Measurements from ENCODE around the gene PDXP.

Gene PDXP

DNA sequence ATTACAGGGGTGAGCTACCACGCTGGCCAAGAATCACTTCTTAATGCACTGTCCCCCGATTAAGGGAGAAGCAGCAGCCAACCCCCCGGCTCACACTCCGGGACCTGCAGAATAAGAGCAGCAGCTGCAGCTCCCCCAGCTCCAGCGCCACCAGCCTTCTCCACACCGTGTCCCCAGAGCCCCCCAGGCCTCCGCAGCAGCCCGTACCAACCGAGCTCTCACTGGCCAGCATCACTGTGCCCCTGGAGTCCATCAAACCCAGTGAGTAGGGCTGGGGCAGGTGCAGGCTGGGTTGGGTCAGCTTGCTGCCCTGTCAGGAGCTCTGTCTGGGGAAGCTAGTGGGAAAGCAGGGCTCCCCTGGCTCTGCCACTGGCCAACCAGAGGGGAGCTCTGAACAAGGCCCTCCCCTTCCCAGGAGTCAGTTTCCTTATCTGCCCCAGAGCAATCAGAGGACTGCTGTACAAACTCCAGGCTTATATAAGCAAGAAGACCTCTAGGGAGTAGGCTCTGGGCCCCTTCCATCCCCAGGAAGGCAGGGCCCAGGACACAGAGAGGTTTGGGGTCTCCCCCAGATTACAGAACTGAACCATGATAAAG is 27.6 kb upstream of the PDXP start:
- Histone ChIP-seq H3K27me3 (ENCODE audit: control insufficient read depth, insufficient read depth, low read length) (no peaks in the 10 kb centered on the region), H3K9me3 (replicated peaks; ENCODE audit: low read length) (no peaks in the 10 kb centered on the region), H3K9ac (ENCODE audit: low read depth, low read length) (no peak overlapping the region), H3K4me1 (ENCODE audit: control insufficient read depth, insufficient read depth, low read length) (peaks cover 25% of the 10 kb centered on the region), H3K4me3 (ENCODE audit: low read length) (no peak overlapping the region), H3K36me3 (ENCODE audit: insufficient read depth, low read length) (peaks cover 6% of the 10 kb centered on the region), H3K4me2 (ENCODE audit: low read length) (no peak overlapping the region)

DNA sequence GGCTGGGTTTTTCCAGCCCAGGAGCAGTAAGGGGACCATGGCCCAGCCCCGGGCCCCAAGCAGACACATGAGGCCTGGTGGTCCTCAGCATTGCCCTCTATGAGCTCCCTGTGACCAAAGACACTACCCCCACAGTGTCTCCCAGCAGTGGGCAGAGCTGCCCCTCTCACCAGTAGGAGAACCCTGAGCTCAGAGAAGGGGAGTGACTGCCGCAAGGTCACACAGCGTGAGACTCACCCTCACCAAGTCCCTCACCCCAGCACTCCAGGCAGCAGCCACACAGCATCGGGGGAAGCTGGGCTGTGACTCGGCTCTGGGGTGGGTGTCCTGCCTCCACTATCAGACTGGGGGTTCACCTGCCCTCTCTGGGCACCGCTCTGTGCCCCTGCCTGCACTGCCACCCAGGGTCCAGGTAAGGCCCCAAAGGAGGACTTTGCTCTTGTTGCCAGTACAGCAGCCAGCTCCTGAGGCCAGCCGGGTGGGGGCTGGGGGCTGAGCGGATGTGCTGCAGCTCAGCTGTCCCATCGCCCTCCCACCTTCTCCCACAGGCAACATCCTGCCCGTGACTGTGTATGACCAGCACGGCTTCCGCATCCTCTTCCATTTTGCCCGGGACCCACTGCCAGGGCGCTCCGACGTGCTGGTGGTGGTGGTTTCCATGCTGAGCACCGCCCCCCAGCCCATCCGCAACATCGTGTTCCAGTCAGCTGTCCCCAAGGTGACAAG is 26.9 kb upstream of the PDXP start:
- Histone ChIP-seq H3K9ac (ENCODE audit: low read depth, low read length) (no peak overlapping the region), H3K4me3 (ENCODE audit: low read length) (no peak overlapping the region), H3K27me3 (ENCODE audit: control insufficient read depth, insufficient read depth, low read length) (no peaks in the 10 kb centered on the region), H3K4me1 (ENCODE audit: control insufficient read depth, insufficient read depth, low read length) (peaks cover 30% of the 10 kb centered on the region), H3K4me2 (ENCODE audit: low read length) (no peak overlapping the region), H3K36me3 (ENCODE audit: insufficient read depth, low read length) (peaks cover 5% of the 10 kb centered on the region), H3K9me3 (replicated peaks; ENCODE audit: low read length) (no peaks in the 10 kb centered on the region)

DNA sequence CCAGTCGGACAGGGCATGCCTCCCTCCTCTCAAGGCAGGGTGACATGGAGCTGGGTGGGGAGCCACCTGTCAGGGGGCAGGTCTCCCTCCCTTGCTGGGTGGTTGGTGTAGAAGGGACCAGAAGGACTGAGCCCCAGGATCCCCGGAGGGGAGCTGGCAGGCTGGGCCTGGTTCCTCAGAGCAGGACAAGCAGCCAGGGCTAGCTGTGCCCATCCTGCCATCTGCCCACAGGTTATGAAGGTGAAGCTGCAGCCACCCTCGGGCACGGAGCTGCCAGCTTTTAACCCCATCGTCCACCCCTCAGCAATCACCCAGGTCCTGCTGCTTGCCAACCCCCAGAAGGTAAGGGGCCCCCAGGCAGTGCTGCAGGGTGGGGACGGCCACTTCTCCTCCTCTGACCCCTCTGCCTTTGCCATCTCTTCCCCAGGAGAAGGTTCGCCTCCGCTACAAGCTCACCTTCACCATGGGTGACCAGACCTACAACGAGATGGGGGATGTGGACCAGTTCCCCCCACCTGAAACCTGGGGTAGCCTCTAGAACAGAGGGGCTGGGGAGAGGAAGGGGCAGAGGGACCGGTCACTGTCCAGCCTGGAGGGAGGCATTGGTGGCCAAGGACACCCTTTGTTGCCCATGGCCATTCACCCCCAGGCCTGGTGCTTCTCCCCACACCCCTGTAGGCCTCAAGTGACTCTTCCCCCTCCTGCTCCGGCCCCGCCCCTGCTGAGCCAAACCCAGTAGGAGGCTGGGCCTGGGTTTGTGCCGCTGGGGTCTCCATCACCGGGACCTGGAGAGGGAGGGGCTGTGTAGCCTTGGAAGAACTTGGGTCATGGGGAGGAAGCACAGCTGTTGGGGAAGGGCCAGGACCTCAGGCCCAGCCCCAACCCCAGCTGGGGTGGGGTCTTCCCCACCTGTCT is 26.1 kb upstream of the PDXP start:
- Histone ChIP-seq H3K9ac (ENCODE audit: low read depth, low read length) (peak overlapping the region; percentile 48), H3K9me3 (replicated peaks; ENCODE audit: low read length) (no peaks in the 10 kb centered on the region), H3K27me3 (ENCODE audit: control insufficient read depth, insufficient read depth, low read length) (no peaks in the 10 kb centered on the region), H3K4me1 (ENCODE audit: control insufficient read depth, insufficient read depth, low read length) (peaks cover 38% of the 10 kb centered on the region), H3K4me3 (ENCODE audit: low read length) (no peak overlapping the region), H3K36me3 (ENCODE audit: insufficient read depth, low read length) (peaks cover 2% of the 10 kb centered on the region), H3K4me2 (ENCODE audit: low read length) (no peak overlapping the region)

DNA sequence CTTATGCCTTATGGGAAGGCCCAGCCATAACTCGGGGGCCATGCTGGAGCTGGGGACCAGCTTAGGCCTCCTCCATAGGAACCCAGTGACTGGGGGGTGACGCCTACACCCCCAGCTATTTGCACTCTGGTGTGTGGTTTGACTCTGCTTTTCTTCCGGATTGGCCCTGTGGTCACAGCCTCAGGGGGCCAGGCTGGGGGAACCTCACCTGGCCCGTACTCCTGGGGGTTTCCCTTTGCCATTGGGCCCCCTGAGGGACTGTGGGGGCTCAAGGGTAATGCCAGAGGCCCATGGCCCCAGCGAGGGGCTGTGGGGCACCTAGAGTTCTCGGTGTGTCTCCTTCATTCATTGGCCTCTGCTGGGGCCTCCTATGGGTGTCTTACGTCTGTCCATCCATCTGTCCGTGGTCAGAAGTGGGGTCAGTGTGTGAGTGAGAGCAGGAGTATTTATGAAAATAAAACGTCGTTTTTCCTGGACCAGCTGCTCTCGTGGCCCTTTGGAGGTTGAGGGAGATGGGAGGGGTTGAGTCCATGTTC is 25.4 kb upstream of the PDXP start:
- Histone ChIP-seq H3K36me3 (ENCODE audit: insufficient read depth, low read length) (no peaks in the 10 kb centered on the region), H3K9me3 (replicated peaks; ENCODE audit: low read length) (no peaks in the 10 kb centered on the region), H3K4me1 (ENCODE audit: control insufficient read depth, insufficient read depth, low read length) (peaks cover 38% of the 10 kb centered on the region), H3K9ac (ENCODE audit: low read depth, low read length) (peak overlapping the region; percentile 48), H3K4me2 (ENCODE audit: low read length) (peak overlapping the region; percentile 72), H3K4me3 (ENCODE audit: low read length) (no peak overlapping the region), H3K27me3 (ENCODE audit: control insufficient read depth, insufficient read depth, low read length) (no peaks in the 10 kb centered on the region)

DNA sequence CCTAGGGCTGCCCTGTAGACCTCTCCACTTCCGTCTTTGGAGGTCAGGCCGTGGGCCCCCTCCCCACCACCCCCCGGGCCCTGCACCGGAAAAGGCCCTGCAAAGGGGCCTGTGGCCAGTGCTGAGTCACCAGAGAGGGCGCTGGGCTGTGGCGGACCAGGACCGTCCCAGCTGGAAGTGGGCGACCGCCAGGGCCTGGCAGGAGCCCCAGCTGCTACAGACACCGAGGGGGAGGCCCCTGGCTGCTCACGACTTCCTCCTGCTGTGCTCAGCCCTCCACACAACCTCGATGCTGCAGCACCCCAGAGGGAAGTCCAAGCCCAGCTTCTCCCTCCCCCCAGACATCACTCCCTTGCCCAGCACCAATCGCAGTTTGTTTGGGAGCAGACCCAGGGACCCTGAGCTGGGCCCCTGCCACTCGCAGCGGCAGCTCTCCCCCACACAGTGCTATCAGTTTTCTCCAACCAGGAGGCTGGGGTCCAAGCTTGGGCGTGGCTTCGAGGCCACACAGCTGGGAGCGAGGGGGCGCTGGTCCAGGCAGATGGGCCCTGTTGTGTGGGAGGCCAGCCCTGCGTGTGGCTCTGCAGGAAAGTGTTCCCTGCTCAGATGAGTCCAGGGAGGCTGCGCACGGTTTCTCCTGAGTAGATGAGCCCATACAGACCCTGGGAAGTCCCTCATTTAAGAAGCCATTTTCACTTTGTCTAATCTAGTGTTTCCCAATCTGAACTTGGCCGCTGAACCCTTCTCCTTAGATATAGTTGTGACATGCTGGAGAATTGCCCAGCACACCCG is 24.7 kb upstream of the PDXP start:
- Histone ChIP-seq H3K27me3 (ENCODE audit: control insufficient read depth, insufficient read depth, low read length) (no peaks in the 10 kb centered on the region), H3K9ac (ENCODE audit: low read depth, low read length) (peak overlapping the region; percentile 51), H3K4me1 (ENCODE audit: control insufficient read depth, insufficient read depth, low read length) (peaks cover 38% of the 10 kb centered on the region)

DNA sequence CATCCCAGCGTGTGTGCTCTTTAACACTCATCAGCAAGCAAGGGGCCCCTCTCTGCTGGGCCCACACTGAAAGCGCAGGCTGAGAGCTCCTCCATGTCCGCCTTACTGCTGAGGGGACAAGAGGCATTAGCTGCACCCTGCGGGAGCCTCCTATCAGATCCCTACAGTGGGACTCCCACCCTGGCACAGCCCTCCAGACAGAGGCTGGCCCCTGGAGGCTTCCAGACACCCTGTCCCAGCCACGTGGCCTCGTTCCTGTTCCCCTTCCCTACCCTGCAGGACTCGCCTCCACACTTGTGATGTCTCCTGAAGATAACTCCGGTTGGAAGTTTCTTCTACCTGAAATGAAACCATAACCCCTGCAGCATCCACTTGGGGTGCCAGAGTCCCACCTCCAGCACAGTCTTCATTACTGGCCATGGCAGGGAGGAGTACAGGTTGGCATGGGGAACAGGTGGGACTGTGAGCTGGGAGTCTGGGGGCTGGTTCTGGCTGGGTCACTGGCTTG is 24.1 kb upstream of the PDXP start:
- H3K4me1 ChIP-seq (ENCODE audit: control insufficient read depth, insufficient read depth, low read length), result peaks cover 40% of the 10 kb centered on the region
- H3K27me3 ChIP-seq (ENCODE audit: control insufficient read depth, insufficient read depth, low read length), result no peaks in the 10 kb centered on the region
- peak overlapping the region; percentile 51 for H3K9ac ChIP-seq (ENCODE audit: low read depth, low read length)
- no peaks in the 10 kb centered on the region for H3K9me3 ChIP-seq (replicated peaks; ENCODE audit: low read length)
- peak overlapping the region; percentile 33 for H3K4me3 ChIP-seq (ENCODE audit: low read length)
- H3K36me3 ChIP-seq (ENCODE audit: insufficient read depth, low read length), result no peaks in the 10 kb centered on the region
- peak overlapping the region; percentile 72 for H3K4me2 ChIP-seq (ENCODE audit: low read length)

More for the DNA sequence above, 24.7 kb upstream of the PDXP start:
- peak overlapping the region; percentile 72 for H3K4me2 ChIP-seq (ENCODE audit: low read length)
- H3K36me3 ChIP-seq (ENCODE audit: insufficient read depth, low read length), result no peaks in the 10 kb centered on the region
- H3K4me3 ChIP-seq (ENCODE audit: low read length), result peak overlapping the region; percentile 33
- H3K9me3 ChIP-seq (replicated peaks; ENCODE audit: low read length), result no peaks in the 10 kb centered on the region

DNA sequence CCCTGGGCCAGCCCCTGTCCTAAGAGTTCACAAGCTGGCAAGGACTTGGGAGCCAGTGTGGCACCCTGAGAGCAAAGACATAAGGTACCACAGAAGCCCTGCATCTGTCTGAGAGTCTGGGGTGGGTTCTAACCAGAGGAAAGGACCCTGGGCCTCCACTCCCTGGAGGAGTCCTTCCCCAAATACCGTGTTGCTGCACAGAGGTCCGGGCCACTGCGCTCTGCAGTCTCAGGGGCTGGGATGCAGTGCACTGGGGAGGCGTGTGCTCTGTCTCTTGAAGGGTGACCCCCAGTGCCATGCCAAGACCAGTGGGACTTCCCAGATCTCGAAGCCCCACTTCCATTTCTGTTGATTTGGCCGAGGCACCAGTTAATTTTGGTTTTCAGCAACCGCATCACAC is 23.4 kb upstream of the PDXP start:
- Histone ChIP-seq H3K9me3 (replicated peaks; ENCODE audit: low read length) (no peaks in the 10 kb centered on the region), H3K4me3 (ENCODE audit: low read length) (no peak overlapping the region), H3K4me1 (ENCODE audit: control insufficient read depth, insufficient read depth, low read length) (peaks cover 42% of the 10 kb centered on the region), H3K27me3 (ENCODE audit: control insufficient read depth, insufficient read depth, low read length) (no peaks in the 10 kb centered on the region), H3K4me2 (ENCODE audit: low read length) (no peak overlapping the region), H3K9ac (ENCODE audit: low read depth, low read length) (no peak overlapping the region), H3K36me3 (ENCODE audit: insufficient read depth, low read length) (no peaks in the 10 kb centered on the region)

DNA sequence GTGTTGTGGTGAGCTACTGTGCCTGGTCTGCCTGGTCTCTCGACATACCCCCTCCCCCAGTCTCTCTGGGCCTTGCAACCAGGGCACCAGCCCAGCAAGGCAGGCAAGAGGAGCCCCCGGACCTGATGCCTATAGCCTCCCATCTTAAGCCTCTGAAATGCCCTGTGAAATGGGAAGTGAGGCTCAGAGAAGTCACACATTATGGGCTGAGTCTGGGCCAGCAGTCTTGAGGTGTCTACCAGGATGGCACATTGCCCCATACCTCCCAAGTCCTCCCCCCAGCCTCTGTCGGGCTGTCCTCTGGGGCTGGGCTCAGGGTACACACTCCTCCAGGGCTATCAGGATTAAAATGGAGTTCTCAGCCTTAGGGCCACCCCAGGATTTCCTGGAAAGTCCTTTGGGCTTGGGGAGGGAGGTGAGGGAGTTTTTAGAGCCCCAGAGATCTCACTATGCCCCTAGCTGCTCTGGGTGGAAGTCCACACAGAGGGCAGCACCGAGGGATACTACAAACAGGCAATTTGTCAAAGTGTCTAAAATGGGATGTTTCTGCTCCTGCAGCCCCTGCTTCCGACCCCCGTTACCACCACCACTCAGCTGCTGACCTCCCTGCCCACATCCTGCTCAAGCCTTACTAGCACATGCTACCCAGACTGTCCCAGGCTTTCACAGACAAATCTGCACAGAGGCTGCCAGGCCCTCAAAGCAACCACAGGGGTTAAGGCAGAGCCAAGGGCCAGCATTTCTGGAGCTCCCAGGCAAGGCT is 22.2 kb upstream of the PDXP start:
- Histone ChIP-seq H3K27me3 (ENCODE audit: control insufficient read depth, insufficient read depth, low read length) (no peaks in the 10 kb centered on the region), H3K9ac (ENCODE audit: low read depth, low read length) (no peak overlapping the region), H3K4me1 (ENCODE audit: control insufficient read depth, insufficient read depth, low read length) (peaks cover 47% of the 10 kb centered on the region), H3K36me3 (ENCODE audit: insufficient read depth, low read length) (no peaks in the 10 kb centered on the region), H3K4me3 (ENCODE audit: low read length) (no peak overlapping the region), H3K9me3 (replicated peaks; ENCODE audit: low read length) (no peaks in the 10 kb centered on the region), H3K4me2 (ENCODE audit: low read length) (peak overlapping the region; percentile 3)

DNA sequence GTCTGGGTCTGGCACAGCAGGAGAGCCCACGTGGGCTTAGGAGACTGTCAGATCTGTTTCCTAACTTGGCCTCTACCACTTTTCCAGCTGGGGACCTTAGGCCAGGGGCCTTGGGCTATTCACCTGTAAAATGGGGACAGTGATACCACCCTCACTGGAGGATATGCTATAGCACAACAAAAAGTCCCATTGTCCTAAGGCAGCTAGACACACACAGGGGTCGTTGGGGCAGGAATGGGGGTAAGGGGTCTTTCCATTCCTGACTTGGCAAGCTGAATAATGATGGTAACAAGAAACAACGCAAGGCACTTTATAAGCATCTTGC is 21.6 kb upstream of the PDXP start:
- H3K9me3 ChIP-seq (replicated peaks; ENCODE audit: low read length), result no peaks in the 10 kb centered on the region
- H3K4me2 ChIP-seq (ENCODE audit: low read length), result peak overlapping the region; percentile 3
- no peaks in the 10 kb centered on the region for H3K36me3 ChIP-seq (ENCODE audit: insufficient read depth, low read length)
- H3K27me3 ChIP-seq (ENCODE audit: control insufficient read depth, insufficient read depth, low read length), result no peaks in the 10 kb centered on the region
- H3K4me3 ChIP-seq (ENCODE audit: low read length), result no peak overlapping the region
- H3K4me1 ChIP-seq (ENCODE audit: control insufficient read depth, insufficient read depth, low read length), result peaks cover 47% of the 10 kb centered on the region
- no peak overlapping the region for H3K9ac ChIP-seq (ENCODE audit: low read depth, low read length)

DNA sequence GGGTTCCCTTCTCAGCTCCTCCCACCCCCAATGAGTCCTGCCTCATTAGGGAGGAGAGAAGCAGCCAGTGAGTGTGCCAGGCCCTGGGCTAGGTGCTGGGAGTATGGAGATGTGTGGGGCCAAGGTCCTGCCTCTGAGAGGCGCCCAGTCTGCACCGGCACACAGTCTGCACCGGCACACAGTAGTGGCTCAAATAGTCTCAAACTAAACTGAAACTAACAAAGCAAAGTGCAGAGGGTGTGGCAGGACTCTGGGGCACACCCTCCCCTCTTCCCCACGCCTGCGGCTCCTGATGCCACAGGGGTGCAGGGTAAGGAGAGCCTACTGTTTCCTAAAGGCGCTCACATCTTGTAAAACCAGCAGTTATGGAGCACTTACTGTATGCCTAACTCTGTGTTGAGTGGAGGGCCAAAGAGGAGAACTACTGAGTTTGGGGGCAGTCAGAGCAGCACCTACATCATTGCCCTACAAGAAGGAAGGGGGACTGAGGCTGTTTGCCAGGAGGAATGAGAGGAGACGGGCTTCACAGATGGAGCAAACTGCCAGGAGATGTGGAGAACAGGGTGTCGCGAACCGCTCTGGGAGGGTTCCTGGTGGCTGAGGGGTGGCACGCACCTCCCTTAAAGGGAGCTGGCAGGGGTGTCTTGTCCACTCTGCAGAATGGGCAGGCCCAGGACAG is 20.0 kb upstream of the PDXP start:
- H3K36me3 ChIP-seq (ENCODE audit: insufficient read depth, low read length), result no peaks in the 10 kb centered on the region
- H3K4me2 ChIP-seq (ENCODE audit: low read length), result no peak overlapping the region
- no peak overlapping the region for H3K4me3 ChIP-seq (ENCODE audit: low read length)
- H3K9ac ChIP-seq (ENCODE audit: low read depth, low read length), result no peak overlapping the region
- peaks cover 39% of the 10 kb centered on the region for H3K4me1 ChIP-seq (ENCODE audit: control insufficient read depth, insufficient read depth, low read length)
- H3K9me3 ChIP-seq (replicated peaks; ENCODE audit: low read length), result no peaks in the 10 kb centered on the region
- no peaks in the 10 kb centered on the region for H3K27me3 ChIP-seq (ENCODE audit: control insufficient read depth, insufficient read depth, low read length)

Data from skeletal muscle satellite cell (primary cell).